ENCODE data around the gene MVP. TPM values are rescaled to one million over a fixed set of nuclear protein-coding genes. Genes with fewer than 3 reads are reported as not detected.

MVP gene
- total RNA-seq, 1 experiment from 2014 or later, result 27.3 TPM

DNA sequence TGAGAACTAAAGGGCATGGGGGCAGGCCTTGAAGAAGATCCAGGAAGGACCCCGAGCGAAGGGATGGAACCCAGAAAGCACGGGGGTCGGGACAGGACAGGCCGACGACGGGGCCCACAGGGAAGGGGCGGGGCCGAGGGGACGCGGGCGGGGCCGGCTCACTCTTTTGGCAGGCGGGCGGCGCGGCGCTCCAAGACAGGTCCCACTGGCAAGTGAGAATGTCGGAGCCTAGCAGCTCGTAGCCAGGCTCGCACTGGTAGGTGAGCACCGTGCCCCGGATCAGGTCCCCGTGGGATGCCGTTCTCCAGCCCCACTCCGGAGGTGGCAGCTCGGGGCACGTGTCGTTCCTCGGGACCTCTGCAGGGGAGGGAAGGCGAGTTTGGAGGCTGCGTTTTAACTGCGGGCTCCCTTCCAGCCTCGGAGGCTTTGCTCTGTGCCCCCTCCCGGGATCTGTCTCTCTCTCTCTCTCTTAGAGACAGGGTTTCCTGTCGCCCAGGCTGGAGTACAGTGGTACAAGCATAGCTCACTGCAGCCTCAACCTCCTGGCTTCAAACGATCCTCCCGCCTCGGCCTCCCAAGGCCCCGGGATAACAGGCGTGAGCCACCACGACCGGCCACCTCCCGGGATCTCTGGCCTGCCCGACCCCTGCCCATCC, 56.5 kb downstream of the MVP start:
- no peak overlapping the region for H3K4me3 ChIP-seq (ENCODE audit: low read length)

DNA sequence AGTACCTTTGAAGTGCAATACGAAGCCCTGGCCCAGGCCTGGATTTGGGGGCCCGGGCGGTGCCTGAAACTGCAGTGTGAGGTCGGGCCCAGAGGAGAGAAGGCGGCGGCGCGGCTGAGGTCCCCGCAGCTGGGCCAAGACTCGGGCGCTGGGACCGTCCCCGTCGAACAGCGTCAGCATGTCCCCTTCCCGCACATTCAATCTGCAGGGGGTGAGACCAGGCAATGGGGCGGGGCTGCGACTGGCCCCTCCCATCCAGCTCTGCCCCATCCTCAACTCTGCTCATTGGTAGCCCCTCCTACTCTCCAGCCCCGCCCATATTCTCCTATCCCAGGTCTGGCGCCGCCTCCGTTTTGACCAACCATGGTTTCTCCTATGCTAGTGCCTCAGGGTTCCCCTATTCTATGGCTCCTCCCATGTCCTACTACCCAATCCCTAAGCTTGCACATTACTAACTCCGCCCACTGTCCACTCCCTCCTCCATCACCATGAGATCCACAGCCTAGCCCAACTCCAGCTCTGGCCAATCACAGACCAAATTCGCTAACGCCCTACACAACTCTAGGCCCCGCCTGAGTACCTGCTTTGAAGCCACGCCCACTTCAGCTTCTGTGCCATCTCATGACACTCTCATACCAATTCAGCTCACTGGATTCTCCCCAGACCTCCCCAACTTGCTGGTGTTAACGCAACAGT, 57.2 kb downstream of the MVP start:
- Histone ChIP-seq H3K79me2 (ENCODE audit: low read length) (no peaks in the 10 kb centered on the region), H3K4me1 (ENCODE audit: insufficient read depth, low read length) (no peaks in the 10 kb centered on the region), H3K4me2 (ENCODE audit: low read length) (no peak overlapping the region), H3F3A (ENCODE audit: low read length, unreplicated experiment) (no peaks in the 10 kb centered on the region), H3K9me3 (ENCODE audit: low read length) (no peaks in the 10 kb centered on the region), H3K36me3 (ENCODE audit: low read depth, low read length) (no peaks in the 10 kb centered on the region), H2AFZ (ENCODE audit: low read length) (no peak overlapping the region), H4K20me1 (ENCODE audit: low read length) (no peaks in the 10 kb centered on the region), H3K9ac (ENCODE audit: low read length) (no peak overlapping the region), H3K27ac (ENCODE audit: low read length) (no peak overlapping the region), H3K9me2 (replicated peaks; ENCODE audit: low read length) (no peaks in the 10 kb centered on the region), H3K27me3 (ENCODE audit: low read length) (no peaks in the 10 kb centered on the region), H3K4me3 (ENCODE audit: low read length) (no peak overlapping the region)
- TF ChIP-seq, protein P1, sequence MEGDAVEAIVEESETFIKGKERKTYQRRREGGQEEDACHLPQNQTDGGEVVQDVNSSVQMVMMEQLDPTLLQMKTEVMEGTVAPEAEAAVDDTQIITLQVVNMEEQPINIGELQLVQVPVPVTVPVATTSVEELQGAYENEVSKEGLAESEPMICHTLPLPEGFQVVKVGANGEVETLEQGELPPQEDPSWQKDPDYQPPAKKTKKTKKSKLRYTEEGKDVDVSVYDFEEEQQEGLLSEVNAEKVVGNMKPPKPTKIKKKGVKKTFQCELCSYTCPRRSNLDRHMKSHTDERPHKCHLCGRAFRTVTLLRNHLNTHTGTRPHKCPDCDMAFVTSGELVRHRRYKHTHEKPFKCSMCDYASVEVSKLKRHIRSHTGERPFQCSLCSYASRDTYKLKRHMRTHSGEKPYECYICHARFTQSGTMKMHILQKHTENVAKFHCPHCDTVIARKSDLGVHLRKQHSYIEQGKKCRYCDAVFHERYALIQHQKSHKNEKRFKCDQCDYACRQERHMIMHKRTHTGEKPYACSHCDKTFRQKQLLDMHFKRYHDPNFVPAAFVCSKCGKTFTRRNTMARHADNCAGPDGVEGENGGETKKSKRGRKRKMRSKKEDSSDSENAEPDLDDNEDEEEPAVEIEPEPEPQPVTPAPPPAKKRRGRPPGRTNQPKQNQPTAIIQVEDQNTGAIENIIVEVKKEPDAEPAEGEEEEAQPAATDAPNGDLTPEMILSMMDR (conservative IDR thresholded peaks at IDR 0.05; ENCODE audit: low read depth, low read length), result no peak
- TF ChIP-seq EZH2 (IDR thresholded peaks at IDR 0.05; ENCODE audit: low read length, unreplicated experiment) (no peak), EZH2phosphoT487 (IDR thresholded peaks at IDR 0.05; ENCODE audit: borderline replicate concordance, low read length) (no peak)
- BruUV-seq (replicated peaks), result no TSS peak
- no peak for ATAC-seq
- POLR2A ChIA-PET (ENCODE audit: unreplicated experiment), result no interaction called here
- CTCF ChIA-PET, result no interaction called here
- intact Hi-C loops (cut with micrococcal nuclease), result no loop called here
- DNase-seq, result no peak

More for the DNA sequence above, 56.5 kb downstream of the MVP start:
- Histone ChIP-seq H2AFZ (ENCODE audit: low read length) (no peak overlapping the region), H3K27ac (ENCODE audit: low read length) (no peak overlapping the region), H3K4me2 (ENCODE audit: low read length) (no peak overlapping the region), H4K20me1 (ENCODE audit: low read length) (no peaks in the 10 kb centered on the region), H3F3A (ENCODE audit: low read length, unreplicated experiment) (no peaks in the 10 kb centered on the region), H3K9me3 (ENCODE audit: low read length) (no peaks in the 10 kb centered on the region), H3K9me2 (replicated peaks; ENCODE audit: low read length) (no peaks in the 10 kb centered on the region), H3K4me1 (ENCODE audit: insufficient read depth, low read length) (no peaks in the 10 kb centered on the region), H3K79me2 (ENCODE audit: low read length) (no peaks in the 10 kb centered on the region), H3K9ac (ENCODE audit: low read length) (no peak overlapping the region), H3K36me3 (ENCODE audit: low read depth, low read length) (no peaks in the 10 kb centered on the region), H3K27me3 (ENCODE audit: low read length) (no peaks in the 10 kb centered on the region)
- CTCF ChIA-PET, result no interaction called here
- DNase-seq, result no peak
- POLR2A ChIA-PET (ENCODE audit: unreplicated experiment), result no interaction called here
- ATAC-seq, result no peak
- TF ChIP-seq, protein P1 (conservative IDR thresholded peaks at IDR 0.05; ENCODE audit: low read depth, low read length), result no peak
- TF ChIP-seq EZH2phosphoT487 (IDR thresholded peaks at IDR 0.05; ENCODE audit: borderline replicate concordance, low read length) (no peak), EZH2 (IDR thresholded peaks at IDR 0.05; ENCODE audit: low read length, unreplicated experiment) (no peak)
- intact Hi-C loops (cut with micrococcal nuclease), result no loop called here
- BruUV-seq (replicated peaks), result no TSS peak

DNA sequence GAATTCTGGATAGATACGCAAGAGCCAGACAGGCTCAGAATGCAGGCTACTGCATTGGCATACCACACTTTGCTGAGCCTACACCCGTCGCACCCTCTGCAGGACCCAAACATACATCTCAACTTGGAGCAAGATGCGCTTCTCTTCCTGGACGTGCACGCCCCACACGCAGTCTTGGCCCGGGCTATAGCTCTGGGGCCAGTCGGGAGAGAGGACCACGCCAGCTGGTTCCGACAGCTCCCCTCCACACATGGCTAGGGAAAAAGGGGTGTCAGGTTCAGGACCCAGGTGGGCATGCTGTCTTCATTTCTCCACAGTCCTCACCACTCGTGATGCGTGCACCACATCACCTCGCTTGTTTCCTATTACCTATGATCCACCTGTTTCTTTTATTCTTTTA, 57.9 kb downstream of the MVP start:
- no peaks in the 10 kb centered on the region for H3F3A ChIP-seq (ENCODE audit: low read length, unreplicated experiment)
- H4K20me1 ChIP-seq (ENCODE audit: low read length), result no peaks in the 10 kb centered on the region
- H2AFZ ChIP-seq (ENCODE audit: low read length), result no peak overlapping the region
- POLR2A ChIA-PET (ENCODE audit: unreplicated experiment), result interaction anchor here (0.7 kb wide), 1 partner anchor 111 kb away, joined by 4 read pairs; no protein-coding TSS in a partner anchor
- no peak for TF ChIP-seq EZH2 (IDR thresholded peaks at IDR 0.05; ENCODE audit: low read length, unreplicated experiment)
- no peak for TF ChIP-seq EZH2phosphoT487 (IDR thresholded peaks at IDR 0.05; ENCODE audit: borderline replicate concordance, low read length)
- TF ChIP-seq, protein P1 (conservative IDR thresholded peaks at IDR 0.05; ENCODE audit: low read depth, low read length), result no peak
- no TSS peak for BruUV-seq (replicated peaks)
- intact Hi-C loops (cut with micrococcal nuclease), result no loop called here
- DNase-seq, result no peak
- CTCF ChIA-PET, result no interaction called here
- H3K27ac ChIP-seq (ENCODE audit: low read length), result no peak overlapping the region
- no peaks in the 10 kb centered on the region for H3K79me2 ChIP-seq (ENCODE audit: low read length)
- no peak overlapping the region for H3K4me3 ChIP-seq (ENCODE audit: low read length)
- H3K36me3 ChIP-seq (ENCODE audit: low read depth, low read length), result no peaks in the 10 kb centered on the region
- no peak for ATAC-seq
- H3K9me3 ChIP-seq (ENCODE audit: low read length), result no peaks in the 10 kb centered on the region
- no peaks in the 10 kb centered on the region for H3K9me2 ChIP-seq (replicated peaks; ENCODE audit: low read length)
- H3K27me3 ChIP-seq (ENCODE audit: low read length), result no peaks in the 10 kb centered on the region
- no peak overlapping the region for H3K4me2 ChIP-seq (ENCODE audit: low read length)
- no peak overlapping the region for H3K9ac ChIP-seq (ENCODE audit: low read length)
- H3K4me1 ChIP-seq (ENCODE audit: insufficient read depth, low read length), result no peaks in the 10 kb centered on the region
